ENCODE data around the gene VSX2. TPM values are rescaled to one million over a fixed set of nuclear protein-coding genes. Genes with fewer than 3 reads are reported as not detected.

The VSX2 gene
- polyA plus RNA-seq, 1 donor (not counting 4 experiments of a cell fraction or from before 2014, with no cell fraction given) = not detected

DNA sequence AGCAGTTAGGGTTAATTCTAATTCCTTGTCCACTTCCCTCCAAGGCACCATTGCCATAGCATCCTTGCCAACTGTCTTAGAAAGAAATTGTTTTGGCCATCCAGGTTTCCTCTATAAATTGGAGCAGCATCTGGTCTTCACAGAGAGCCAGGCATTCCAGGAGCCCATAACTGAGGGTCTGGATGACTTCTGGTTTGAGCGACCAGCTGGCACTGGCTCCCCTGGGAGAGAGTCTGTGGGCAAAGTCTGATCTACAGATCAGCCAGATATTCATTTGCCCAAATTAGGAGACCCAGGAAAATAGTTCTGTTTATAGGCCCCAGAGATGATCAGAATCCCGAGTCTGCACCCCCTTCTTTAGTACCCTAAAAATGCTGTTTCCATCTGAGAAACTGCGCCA is 16.0 kb downstream of the VSX2 start:
- H3K27me3 ChIP-seq (ENCODE audit: control insufficient read depth, extremely low read depth, insufficient read depth, low read length) = peaks cover 39% of the 10 kb centered on the region
- no peak overlapping the region for H2AFZ ChIP-seq (ENCODE audit: control insufficient read depth, low read length)
- peaks cover 5% of the 10 kb centered on the region for H3K4me1 ChIP-seq (ENCODE audit: control insufficient read depth, extremely low read depth, insufficient read depth, low read length)
- no peaks in the 10 kb centered on the region for H3K9me1 ChIP-seq (ENCODE audit: control insufficient read depth, extremely low read depth, insufficient read depth, low read length)
- no peaks in the 10 kb centered on the region for H3K36me3 ChIP-seq (ENCODE audit: control insufficient read depth in 2 of 2, extremely low read depth in 1 of 2, insufficient read depth in 2 of 2, low read length in 2 of 2)
- no peak overlapping the region for H3K9ac ChIP-seq (ENCODE audit: control insufficient read depth, extremely low read depth, insufficient read depth, low read length)
- no peaks in the 10 kb centered on the region for H3K9me3 ChIP-seq (ENCODE audit: control insufficient read depth, low read depth, low read length)
- DNase-seq (ENCODE audit: low read depth, low spot score) (no peak), FAIRE-seq (no peak)
- H3K79me2 ChIP-seq (ENCODE audit: control insufficient read depth, insufficient read depth, low read length) = no peaks in the 10 kb centered on the region
- TF ChIP-seq, protein P1, sequence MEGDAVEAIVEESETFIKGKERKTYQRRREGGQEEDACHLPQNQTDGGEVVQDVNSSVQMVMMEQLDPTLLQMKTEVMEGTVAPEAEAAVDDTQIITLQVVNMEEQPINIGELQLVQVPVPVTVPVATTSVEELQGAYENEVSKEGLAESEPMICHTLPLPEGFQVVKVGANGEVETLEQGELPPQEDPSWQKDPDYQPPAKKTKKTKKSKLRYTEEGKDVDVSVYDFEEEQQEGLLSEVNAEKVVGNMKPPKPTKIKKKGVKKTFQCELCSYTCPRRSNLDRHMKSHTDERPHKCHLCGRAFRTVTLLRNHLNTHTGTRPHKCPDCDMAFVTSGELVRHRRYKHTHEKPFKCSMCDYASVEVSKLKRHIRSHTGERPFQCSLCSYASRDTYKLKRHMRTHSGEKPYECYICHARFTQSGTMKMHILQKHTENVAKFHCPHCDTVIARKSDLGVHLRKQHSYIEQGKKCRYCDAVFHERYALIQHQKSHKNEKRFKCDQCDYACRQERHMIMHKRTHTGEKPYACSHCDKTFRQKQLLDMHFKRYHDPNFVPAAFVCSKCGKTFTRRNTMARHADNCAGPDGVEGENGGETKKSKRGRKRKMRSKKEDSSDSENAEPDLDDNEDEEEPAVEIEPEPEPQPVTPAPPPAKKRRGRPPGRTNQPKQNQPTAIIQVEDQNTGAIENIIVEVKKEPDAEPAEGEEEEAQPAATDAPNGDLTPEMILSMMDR (optimal IDR thresholded peaks at IDR 0.05 in 1 of 3, IDR thresholded peaks at IDR 0.05 in 1 of 3, conservative IDR thresholded peaks at IDR 0.05 in 1 of 3; ENCODE audit: extremely low read depth in 1 of 3, insufficient read depth in 2 of 3, low read length in 3 of 3) = no peak
- no peak for TF ChIP-seq EZH2 (IDR thresholded peaks at IDR 0.05; ENCODE audit: low read length)
- dilution Hi-C loops (cut with MboI; ENCODE audit: extremely low pct_ligation_motif_present, low sequenced_read_pairs) = no loop called here
- H3K4me3 ChIP-seq (ENCODE audit: control insufficient read depth in 2 of 3, extremely low read depth in 1 of 3, insufficient read depth in 2 of 3, low read depth in 1 of 3, low read length in 3 of 3) = no peak overlapping the region
- H4K20me1 ChIP-seq (ENCODE audit: control insufficient read depth, extremely low read depth, insufficient read depth, low read length) = no peaks in the 10 kb centered on the region
- no peak overlapping the region for H3K4me2 ChIP-seq (ENCODE audit: control insufficient read depth, extremely low read depth, insufficient read depth, low read depth, low read length)
- H3K27ac ChIP-seq (ENCODE audit: control insufficient read depth, insufficient read depth, low read length) = no peak overlapping the region

DNA sequence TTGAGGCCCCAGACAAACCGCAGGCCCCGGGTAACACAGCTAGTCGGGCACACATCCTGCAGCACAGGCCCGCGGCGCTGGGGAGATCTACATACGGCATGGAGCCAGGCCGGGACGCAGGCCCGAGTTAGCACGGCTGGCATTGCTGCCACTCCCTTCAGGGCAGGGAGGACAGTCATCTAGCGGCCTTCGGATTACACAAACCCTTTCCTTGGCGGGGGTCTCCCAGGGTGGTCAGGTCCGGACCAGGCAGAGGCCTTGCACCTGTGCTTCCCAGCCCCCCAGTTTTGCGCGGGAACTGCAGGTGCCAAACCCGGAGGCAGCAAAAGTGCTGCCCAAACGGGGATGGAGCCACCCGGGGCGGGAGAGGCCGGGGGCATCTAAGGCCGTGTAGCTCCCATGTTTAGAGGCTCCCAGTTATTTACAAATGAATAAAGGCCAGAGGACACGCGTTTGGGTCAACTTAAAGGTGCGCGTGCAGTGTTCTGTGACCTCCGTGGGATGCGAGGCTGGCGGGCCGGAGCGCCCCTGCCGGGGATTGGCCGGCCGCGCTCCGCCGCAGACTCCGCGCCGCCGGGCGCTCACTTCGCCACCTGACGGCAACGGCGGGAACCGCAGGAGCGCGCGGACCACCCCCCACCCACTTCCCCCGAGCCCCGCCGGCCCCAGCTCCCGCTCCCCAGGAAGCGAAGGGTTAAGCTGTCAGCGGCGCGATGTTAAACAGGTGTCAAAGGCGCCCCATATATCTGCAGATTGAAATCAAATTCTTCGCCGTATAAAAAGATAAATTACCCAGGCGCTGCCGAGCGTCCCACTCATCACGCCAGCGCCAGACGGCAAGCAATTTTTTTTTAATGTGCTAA is 18.1 kb downstream of the VSX2 start:
- peaks cover 17% of the 10 kb centered on the region for H3K4me1 ChIP-seq (ENCODE audit: control insufficient read depth, extremely low read depth, insufficient read depth, low read length)
- peak overlapping the region; percentile 37 for H2AFZ ChIP-seq (ENCODE audit: control insufficient read depth, low read length)
- no peaks in the 10 kb centered on the region for H4K20me1 ChIP-seq (ENCODE audit: control insufficient read depth, extremely low read depth, insufficient read depth, low read length)
- H3K9ac ChIP-seq (ENCODE audit: control insufficient read depth, extremely low read depth, insufficient read depth, low read length) = peak overlapping the region; percentile 15
- H3K36me3 ChIP-seq (ENCODE audit: control insufficient read depth in 2 of 2, extremely low read depth in 1 of 2, insufficient read depth in 2 of 2, low read length in 2 of 2) = no peaks in the 10 kb centered on the region
- TF ChIP-seq, protein P1 (optimal IDR thresholded peaks at IDR 0.05 in 1 of 3, IDR thresholded peaks at IDR 0.05 in 1 of 3, conservative IDR thresholded peaks at IDR 0.05 in 1 of 3; ENCODE audit: extremely low read depth in 1 of 3, insufficient read depth in 2 of 3, low read length in 3 of 3) = peak; percentile 63 to 84 (median 77)
- TF ChIP-seq EZH2 (IDR thresholded peaks at IDR 0.05; ENCODE audit: low read length) = no peak
- H3K4me3 ChIP-seq (ENCODE audit: control insufficient read depth in 2 of 3, extremely low read depth in 1 of 3, insufficient read depth in 2 of 3, low read depth in 1 of 3, low read length in 3 of 3) = peak overlapping the region; percentile 42 to 68 (median 64)
- H3K9me3 ChIP-seq (ENCODE audit: control insufficient read depth, low read depth, low read length) = no peaks in the 10 kb centered on the region
- H3K4me2 ChIP-seq (ENCODE audit: control insufficient read depth, extremely low read depth, insufficient read depth, low read depth, low read length) = peak overlapping the region; percentile 86
- FAIRE-seq (no peak), DNase-seq (ENCODE audit: low read depth, low spot score) (no peak)
- dilution Hi-C loops (cut with MboI; ENCODE audit: extremely low pct_ligation_motif_present, low sequenced_read_pairs) = no loop called here
- no peak overlapping the region for H3K27ac ChIP-seq (ENCODE audit: control insufficient read depth, insufficient read depth, low read length)
- H3K9me1 ChIP-seq (ENCODE audit: control insufficient read depth, extremely low read depth, insufficient read depth, low read length) = no peaks in the 10 kb centered on the region
- no peaks in the 10 kb centered on the region for H3K79me2 ChIP-seq (ENCODE audit: control insufficient read depth, insufficient read depth, low read length)
- peaks cover 34% of the 10 kb centered on the region for H3K27me3 ChIP-seq (ENCODE audit: control insufficient read depth, extremely low read depth, insufficient read depth, low read length)

Data from keratinocyte (primary cell).